ENCODE data around the gene WNK3.

WNK3 gene

GRCh38 chrX:54213603-54214002 lies 144.2 kb downstream of the WNK3 start:
- H3K27ac ChIP-seq (ENCODE audit: low read depth, low read length) = no peak overlapping the region
- no peaks in the 10 kb centered on the region for H3K9me3 ChIP-seq (ENCODE audit: control insufficient read depth, insufficient read depth, low read length)
- no peaks in the 10 kb centered on the region for H3F3A ChIP-seq (ENCODE audit: control insufficient read depth, insufficient read depth)
- H4K20me1 ChIP-seq (ENCODE audit: control insufficient read depth, insufficient read depth, low read depth, low read length) = no peaks in the 10 kb centered on the region
- H3K4me2 ChIP-seq (ENCODE audit: low read length) = no peak overlapping the region
- no peak overlapping the region for H3K4me3 ChIP-seq (ENCODE audit: low read length)
- H3K36me3 ChIP-seq (ENCODE audit: control insufficient read depth, low read length) = no peaks in the 10 kb centered on the region
- no peaks in the 10 kb centered on the region for H3K9me2 ChIP-seq (replicated peaks; ENCODE audit: control insufficient read depth, low read length)
- H3K4me1 ChIP-seq (ENCODE audit: control insufficient read depth, low read length) = no peaks in the 10 kb centered on the region
- no peak for TF ChIP-seq CTCF (IDR thresholded peaks at IDR 0.05; ENCODE audit: low read depth, low read length, poor library complexity, severe bottlenecking)
- no peak for TF ChIP-seq EZH2phosphoT487 (IDR thresholded peaks at IDR 0.05; ENCODE audit: borderline replicate concordance, low read length)
- H3K27me3 ChIP-seq (ENCODE audit: control insufficient read depth, low read length) = no peaks in the 10 kb centered on the region
- H3K79me2 ChIP-seq (ENCODE audit: control insufficient read depth, low read length) = no peaks in the 10 kb centered on the region

- H3F3A ChIP-seq (ENCODE audit: control insufficient read depth, insufficient read depth) = no peaks in the 10 kb centered on the region
- H3K79me2 ChIP-seq (ENCODE audit: control insufficient read depth, low read length) = no peaks in the 10 kb centered on the region
- no peaks in the 10 kb centered on the region for H3K4me1 ChIP-seq (ENCODE audit: control insufficient read depth, low read length)
- TF ChIP-seq EZH2phosphoT487 (IDR thresholded peaks at IDR 0.05; ENCODE audit: borderline replicate concordance, low read length) = no peak
- TF ChIP-seq CTCF (IDR thresholded peaks at IDR 0.05; ENCODE audit: low read depth, low read length, poor library complexity, severe bottlenecking) = no peak
- no peaks in the 10 kb centered on the region for H3K9me2 ChIP-seq (replicated peaks; ENCODE audit: control insufficient read depth, low read length)
- H4K20me1 ChIP-seq (ENCODE audit: control insufficient read depth, insufficient read depth, low read depth, low read length) = no peaks in the 10 kb centered on the region
- no peaks in the 10 kb centered on the region for H3K36me3 ChIP-seq (ENCODE audit: control insufficient read depth, low read length)
- no peak overlapping the region for H3K4me3 ChIP-seq (ENCODE audit: low read length)
- no peak overlapping the region for H3K27ac ChIP-seq (ENCODE audit: low read depth, low read length)
- H3K27me3 ChIP-seq (ENCODE audit: control insufficient read depth, low read length) = no peaks in the 10 kb centered on the region
- H3K9me3 ChIP-seq (ENCODE audit: control insufficient read depth, insufficient read depth, low read length) = no peaks in the 10 kb centered on the region
- H3K4me2 ChIP-seq (ENCODE audit: low read length) = no peak overlapping the region
Observed at GRCh38 chrX:54208531-54208930, 149.3 kb downstream of the WNK3 start.

GRCh38 chrX:54198262-54198661 lies 159.6 kb downstream of the WNK3 start:
- H3K9me3 ChIP-seq (ENCODE audit: control insufficient read depth, insufficient read depth, low read length) = no peaks in the 10 kb centered on the region
- H3K4me3 ChIP-seq (ENCODE audit: low read length) = no peak overlapping the region
- H3K4me2 ChIP-seq (ENCODE audit: low read length) = no peak overlapping the region
- no peak overlapping the region for H3K27ac ChIP-seq (ENCODE audit: low read depth, low read length)
- TF ChIP-seq CTCF (IDR thresholded peaks at IDR 0.05; ENCODE audit: low read depth, low read length, poor library complexity, severe bottlenecking) = no peak
- TF ChIP-seq EZH2phosphoT487 (IDR thresholded peaks at IDR 0.05; ENCODE audit: borderline replicate concordance, low read length) = no peak
- H3K36me3 ChIP-seq (ENCODE audit: control insufficient read depth, low read length) = no peaks in the 10 kb centered on the region
- H4K20me1 ChIP-seq (ENCODE audit: control insufficient read depth, insufficient read depth, low read depth, low read length) = no peaks in the 10 kb centered on the region
- H3K4me1 ChIP-seq (ENCODE audit: control insufficient read depth, low read length) = no peaks in the 10 kb centered on the region
- no peaks in the 10 kb centered on the region for H3K79me2 ChIP-seq (ENCODE audit: control insufficient read depth, low read length)
- 0 out of 2 replicates have a peak, but pooled peaks cover 3% of the 10 kb centered on the region for H3K27me3 ChIP-seq (ENCODE audit: control insufficient read depth, low read length)
- H3K9me2 ChIP-seq (replicated peaks; ENCODE audit: control insufficient read depth, low read length) = no peaks in the 10 kb centered on the region
- H3F3A ChIP-seq (ENCODE audit: control insufficient read depth, insufficient read depth) = no peaks in the 10 kb centered on the region
